ENCODE results near the gene HSPB7.

GRCh38 chr1:16009678-16010077, 8.2 kb downstream of the HSPB7 start:
- TF ChIP-seq CTCF (IDR thresholded peaks at IDR 0.05) (no peak), POLR2A (IDR thresholded peaks at IDR 0.05) (no peak)
